HG03095 (cell line): ENCODE measurements around the gene PDE7B.

Experiments
- ATAC-seq: cut with Tn5 transposase; IDR thresholded peaks from one replicate; pipeline ENCODE4 v1.9.1; 2021; ENCODE audit warnings: moderate library complexity; ENCODE audit not compliant: unreplicated experiment

PDE7B gene

DNA sequence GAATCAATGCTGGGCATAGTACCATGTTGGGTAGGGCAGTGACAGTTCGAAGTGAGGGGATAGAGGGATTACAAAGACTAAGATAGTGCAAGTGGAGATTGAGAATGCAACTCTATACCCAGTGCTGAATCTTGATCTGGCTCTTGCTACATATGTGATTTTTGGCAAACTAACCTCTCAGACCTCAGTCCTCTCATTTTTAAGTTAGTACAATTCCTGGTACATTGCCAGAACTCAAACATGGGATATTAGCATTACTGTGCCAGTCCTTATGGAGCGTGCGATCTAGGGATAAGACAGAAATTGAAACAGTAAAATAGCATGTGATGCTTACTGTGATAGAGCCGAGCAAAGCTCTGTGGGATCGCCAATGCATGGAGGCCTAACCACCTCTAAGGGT, 210.2 kb downstream of the PDE7B start:
- no peak for ATAC-seq

DNA sequence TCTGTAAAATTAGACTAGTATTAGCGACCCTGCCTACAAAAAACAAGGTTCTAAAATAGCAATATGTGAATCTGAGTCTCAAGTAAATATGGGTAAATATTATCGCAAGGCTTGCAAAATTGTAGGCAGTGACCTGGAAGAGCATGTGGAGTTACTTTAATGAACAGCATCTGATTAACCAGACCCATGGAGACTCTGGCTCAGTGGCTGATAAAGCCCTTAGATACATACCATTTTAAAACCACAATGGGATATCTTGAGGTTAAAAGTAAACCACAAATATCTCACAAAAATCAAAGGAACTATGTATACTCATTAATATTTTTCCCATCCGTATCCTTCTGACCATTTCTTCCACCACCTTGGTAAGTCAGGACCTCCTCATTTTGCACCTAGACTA, 211.6 kb downstream of the PDE7B start:
- ATAC-seq = no peak

GRCh38 chr6:136066005-136066404, 214.5 kb downstream of the PDE7B start:
- no peak for ATAC-seq

DNA sequence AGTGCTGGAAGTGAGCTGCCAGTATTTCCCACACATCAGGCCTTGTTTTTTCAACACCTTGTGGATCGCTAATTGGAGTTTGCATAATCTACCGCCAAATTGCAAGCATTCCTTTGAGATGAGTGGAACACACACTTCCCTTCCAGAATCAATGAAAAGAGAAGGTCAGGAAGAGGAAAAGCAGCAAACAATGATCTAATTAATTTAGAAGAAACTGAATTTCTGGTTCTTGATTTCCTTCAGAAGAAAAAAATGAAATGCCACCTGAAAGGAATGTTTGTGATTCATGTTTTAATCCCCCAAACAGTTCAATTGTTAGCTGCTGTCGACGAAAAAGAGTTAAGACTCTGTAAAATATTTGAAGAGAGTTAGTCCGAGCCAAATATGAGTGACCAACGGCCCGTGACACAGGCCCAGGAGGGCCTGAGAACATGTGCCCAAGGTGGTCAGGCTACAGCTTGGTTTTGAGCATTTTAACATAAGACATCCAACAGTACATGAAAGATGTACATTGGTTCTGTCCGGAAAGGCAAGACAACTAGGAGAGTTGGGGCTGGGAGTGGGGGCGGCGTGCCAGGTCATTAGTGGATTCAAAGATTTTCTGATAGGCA, 216.3 kb downstream of the PDE7B start:
- ATAC-seq = no peak

GRCh38 chr6:136069119-136069518, 217.6 kb downstream of the PDE7B start:
- no peak for ATAC-seq

- ATAC-seq = no peak
Observed at GRCh38 chr6:136070815-136071214, 219.3 kb downstream of the PDE7B start.

DNA sequence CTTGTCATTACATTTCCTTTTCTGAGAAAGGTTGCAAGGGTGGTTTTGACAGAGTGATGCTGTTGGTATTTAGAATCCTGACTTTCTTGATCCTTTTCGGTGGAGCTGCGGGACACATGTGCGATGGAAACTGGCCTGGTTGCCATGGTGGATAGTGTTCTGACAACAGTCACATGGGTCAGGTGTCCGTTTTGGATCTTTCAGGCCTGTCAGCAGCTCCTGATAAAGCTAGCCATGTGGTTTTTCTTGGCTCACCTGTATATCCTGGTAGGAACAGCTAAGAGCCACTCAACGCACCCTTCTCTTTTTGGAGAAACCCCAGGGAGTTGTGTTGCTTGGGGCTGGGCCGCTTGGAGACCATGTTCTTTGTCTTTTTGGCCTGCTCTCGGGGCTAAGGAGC, 221.2 kb downstream of the PDE7B start:
- ATAC-seq = no peak

GRCh38 chr6:136073216-136073615, 221.7 kb downstream of the PDE7B start:
- no peak for ATAC-seq

DNA sequence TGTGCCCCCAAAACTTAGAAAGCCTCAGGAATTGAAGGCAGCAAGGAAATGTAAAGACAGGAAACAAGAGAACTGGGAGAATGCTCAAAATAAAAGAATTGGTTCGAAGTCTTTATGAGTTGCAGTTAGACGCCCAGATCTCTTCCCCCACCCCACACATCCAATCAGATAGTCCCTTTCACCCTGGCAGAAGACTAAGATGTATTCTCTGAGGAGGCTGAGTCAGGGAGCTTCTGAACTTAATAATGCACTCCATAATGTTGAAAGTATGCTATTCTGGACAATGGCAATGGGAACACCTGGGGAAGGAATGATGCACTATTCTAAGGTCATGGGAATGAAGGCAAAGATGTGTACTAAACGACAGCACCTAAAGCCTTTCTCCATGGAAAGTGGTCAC, 225.0 kb downstream of the PDE7B start:
- no peak for ATAC-seq

DNA sequence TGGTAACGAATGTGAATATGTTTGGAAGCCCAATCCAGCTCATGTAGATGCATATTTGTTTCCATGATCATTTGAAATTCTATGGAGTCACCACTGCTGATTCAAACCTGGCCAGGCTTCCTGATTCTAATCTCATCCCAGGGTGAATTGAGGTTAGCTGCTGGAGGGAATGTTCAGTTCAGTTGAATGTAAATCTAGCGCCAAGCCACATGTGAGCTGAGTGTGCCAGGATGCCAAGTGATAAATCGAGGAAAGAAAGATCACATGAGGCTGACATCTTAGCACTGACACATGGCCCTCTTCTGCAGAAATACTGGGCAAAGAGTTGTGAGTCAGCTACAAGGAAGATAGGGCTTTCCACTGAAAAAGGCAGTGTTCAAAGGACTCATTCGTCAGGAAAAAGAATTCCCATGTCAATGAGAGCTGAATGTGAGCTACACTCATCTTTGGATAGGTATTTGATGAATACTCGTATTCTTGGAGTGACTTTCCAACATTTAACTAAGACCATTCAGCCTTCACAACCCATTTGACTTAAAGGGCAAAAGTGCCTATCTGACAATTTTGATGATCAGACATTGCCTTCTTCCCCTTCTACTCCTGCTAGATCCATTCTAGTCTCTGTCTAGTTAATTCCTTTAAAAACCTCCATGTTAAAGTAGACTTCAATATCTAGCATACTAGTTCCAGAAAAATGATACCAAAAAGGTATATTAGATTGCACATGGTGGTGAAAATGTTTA, 226.5 kb downstream of the PDE7B start:
- no peak for ATAC-seq

- ATAC-seq = no peak
Observed at GRCh38 chr6:136079701-136080565, 228.4 kb downstream of the PDE7B start.

DNA sequence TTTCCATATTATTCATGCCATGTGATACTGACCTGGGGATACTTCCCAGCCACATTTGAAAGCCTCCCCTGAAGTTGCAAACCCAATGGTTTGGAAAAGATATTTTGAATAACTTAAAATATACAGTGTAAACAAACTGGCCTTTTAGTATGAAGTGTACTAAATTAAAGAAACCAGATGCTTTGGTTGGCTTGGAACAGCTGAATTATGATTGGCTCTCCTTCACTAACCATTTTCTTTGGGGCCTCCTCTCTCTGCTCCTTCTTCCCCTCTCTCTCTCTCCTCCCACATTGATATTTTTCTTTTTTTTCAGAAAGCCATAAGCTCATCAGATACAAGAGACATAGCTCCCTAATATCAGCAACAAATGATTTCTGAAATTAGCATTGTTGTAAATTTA, 232.0 kb downstream of the PDE7B start:
- no peak for ATAC-seq

GRCh38 chr6:136084403-136084802, 232.9 kb downstream of the PDE7B start:
- no peak for ATAC-seq

DNA sequence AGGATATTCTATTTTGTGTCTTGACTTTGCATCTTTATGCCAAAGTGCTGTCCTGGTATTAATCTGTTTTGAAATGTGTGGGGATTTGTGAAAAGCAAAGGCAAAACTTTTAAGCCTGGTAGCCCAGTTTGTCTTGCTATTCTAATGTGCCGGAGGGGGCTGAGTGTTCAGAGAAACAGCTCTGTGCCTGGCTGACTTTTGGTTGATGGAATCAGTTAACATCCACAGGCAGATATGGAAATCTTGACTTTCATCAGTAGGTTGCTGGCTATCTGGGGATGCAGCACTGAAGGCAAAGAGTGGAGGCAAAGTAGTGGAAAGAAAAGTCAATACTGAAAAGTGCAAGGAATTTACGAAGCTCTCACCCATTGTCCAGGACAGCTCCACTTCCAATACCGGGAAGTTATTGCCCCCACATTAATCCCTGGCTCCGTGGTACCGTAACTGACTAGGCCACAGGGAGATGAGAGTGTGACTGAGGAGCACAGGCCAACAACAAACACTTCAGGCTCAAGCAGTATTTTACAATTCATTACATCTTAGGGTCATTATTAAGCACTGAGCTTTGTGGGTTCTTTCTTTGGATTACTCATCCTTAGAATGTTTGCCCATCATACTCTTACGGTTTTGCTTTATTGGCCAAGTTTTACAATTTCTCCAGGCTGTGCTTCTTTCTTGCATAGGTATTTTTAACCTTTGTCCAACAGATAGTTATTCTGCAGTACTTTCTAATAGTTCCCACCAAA, 234.0 kb downstream of the PDE7B start:
- ATAC-seq = no peak

DNA sequence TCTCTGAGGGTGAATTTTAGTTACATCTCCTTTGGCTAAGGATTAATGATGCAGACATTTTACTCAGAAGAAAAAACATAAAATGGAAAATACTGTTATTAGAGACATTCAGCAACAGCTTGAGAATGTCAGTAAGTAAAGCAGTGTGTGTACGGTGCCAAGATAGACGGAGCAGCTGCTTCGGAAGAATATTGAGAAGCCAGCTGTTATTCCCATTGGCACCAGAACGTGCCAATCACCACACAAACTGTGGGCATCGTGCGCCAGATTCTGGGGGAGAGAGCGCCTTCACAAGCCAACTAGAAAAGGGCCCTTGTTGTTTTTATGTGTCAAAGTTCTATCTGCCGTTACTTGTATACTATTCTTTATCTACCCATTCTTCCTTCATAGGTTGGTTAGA, 235.2 kb downstream of the PDE7B start:
- no peak for ATAC-seq

GRCh38 chr6:136087986-136088385, 236.5 kb downstream of the PDE7B start:
- ATAC-seq = no peak

GRCh38 chr6:136088693-136089092, 237.2 kb downstream of the PDE7B start:
- no peak for ATAC-seq

DNA sequence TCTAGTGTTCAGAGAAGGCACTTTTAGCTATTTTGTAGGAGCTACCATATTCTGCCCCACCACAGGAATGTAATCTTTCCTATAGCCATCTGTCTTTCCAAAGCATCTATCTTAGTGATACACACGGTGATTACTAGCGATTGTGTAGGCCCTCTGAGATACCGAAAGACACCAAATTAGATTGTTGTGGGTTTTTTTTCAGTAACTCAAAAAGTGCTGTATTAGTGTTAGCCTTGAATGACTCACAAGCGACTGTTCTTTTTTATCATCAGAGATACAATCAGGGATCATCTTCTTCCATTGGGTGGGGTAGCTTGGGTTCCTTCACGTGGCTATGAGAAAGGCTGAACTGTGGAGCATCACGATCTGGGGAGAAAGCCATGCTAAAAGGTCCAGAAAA, 238.4 kb downstream of the PDE7B start:
- ATAC-seq = no peak

DNA sequence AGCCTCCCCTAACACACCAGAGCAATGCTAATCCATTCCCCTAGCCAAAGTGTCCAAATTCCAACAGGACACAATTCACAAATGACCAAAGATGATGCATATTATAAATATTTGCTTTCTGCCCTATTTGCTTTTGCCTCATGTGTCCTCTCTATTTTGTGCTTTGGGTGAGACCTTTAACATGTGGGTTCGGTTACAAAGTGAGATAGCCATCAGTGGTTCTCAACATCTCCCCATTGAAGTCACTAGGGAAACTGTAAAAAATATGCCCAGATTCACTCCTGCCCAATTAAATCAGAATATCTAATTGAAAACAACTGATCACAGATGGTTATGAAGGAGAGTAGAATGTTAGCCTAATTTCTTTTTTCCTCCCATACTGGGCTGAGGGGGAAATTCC, 239.4 kb downstream of the PDE7B start:
- no peak for ATAC-seq

DNA sequence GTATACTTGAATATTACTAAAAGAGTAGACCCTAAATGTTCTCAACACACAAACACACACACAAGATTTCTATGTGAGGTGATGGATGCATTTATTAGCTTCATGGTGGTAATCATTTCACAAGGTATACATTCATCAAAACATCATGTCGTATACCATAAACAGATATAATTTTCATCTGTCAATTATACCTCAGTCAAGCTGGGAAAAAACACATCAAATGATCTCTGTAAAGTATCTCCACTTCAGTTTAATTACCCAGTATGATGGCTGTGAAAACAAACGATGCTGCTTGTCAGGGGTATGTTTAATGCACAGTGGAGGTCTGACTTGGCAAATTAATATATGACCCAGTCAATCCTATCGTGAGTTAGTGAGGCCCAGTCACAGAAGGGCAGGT, 241.4 kb downstream of the PDE7B start:
- ATAC-seq = no peak

DNA sequence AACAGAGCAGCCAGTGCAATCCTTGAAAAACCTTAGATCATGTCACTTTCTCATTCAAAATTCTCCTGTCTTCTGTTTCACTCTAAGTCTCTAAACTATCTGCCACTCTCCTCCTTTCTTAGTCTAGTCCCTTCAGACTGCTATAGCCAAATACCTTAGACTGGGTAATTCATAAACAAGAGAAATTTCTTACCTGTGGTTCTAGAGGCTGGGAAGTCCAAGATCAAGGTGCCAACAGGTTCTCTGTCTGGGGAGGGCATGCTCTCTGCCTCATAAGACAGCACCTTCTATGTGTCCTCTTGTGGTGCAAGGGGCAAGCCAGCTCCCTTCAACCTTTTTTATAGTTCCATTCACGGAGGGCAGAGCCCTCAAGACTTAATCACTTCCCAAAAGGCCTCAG, 242.3 kb downstream of the PDE7B start:
- ATAC-seq = no peak
